ENCODE results near the gene STX1A. TPM values are rescaled to one million over a fixed set of nuclear protein-coding genes. Genes with fewer than 3 reads are reported as not detected.

STX1A gene
- total and polyA plus RNA-seq, 2 of the 8 experiments (the other 6 are each of a cell fraction or from before 2014, with no cell fraction given), result 13.5 to 17.5 TPM

GRCh38 chr7:73727952-73728351 lies 8.5 kb upstream of the STX1A start (continued):
- TF ChIP-seq CHD7 (IDR thresholded peaks at IDR 0.05; ENCODE audit: insufficient replicate concordance, low read length) (no peak), JUND (IDR thresholded peaks at IDR 0.05; ENCODE audit: low read length) (no peak), GABPA (IDR thresholded peaks at IDR 0.05; ENCODE audit: borderline replicate concordance, insufficient read depth, low read length) (no peak), BRCA1 (IDR thresholded peaks at IDR 0.05; ENCODE audit: low read depth, low read length) (no peak), SIRT6 (IDR thresholded peaks at IDR 0.05; ENCODE audit: low read length) (no peak), TEAD4 (IDR thresholded peaks at IDR 0.05; ENCODE audit: low read depth, low read length) (no peak), GTF2F1 (IDR thresholded peaks at IDR 0.05; ENCODE audit: borderline replicate concordance, low read depth, low read length) (no peak), KDM1A (IDR thresholded peaks at IDR 0.05; ENCODE audit: borderline replicate concordance, low read length) (no peak), EP300 (IDR thresholded peaks at IDR 0.05; ENCODE audit: borderline replicate concordance in 1 of 2, low read depth in 2 of 2, low read length in 2 of 2) (no peak), SRF (IDR thresholded peaks at IDR 0.05; ENCODE audit: low read depth, low read length) (no peak), CHD1 (IDR thresholded peaks at IDR 0.05; ENCODE audit: low read depth, low read length) (no peak)
- TF ChIP-seq, protein P1, sequence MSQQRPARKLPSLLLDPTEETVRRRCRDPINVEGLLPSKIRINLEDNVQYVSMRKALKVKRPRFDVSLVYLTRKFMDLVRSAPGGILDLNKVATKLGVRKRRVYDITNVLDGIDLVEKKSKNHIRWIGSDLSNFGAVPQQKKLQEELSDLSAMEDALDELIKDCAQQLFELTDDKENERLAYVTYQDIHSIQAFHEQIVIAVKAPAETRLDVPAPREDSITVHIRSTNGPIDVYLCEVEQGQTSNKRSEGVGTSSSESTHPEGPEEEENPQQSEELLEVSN (IDR thresholded peaks at IDR 0.05), result no peak

All from H1 (cell line).